ENCODE data around the gene PPP1R15B. TPM values are rescaled to one million over a fixed set of nuclear protein-coding genes. Genes with fewer than 3 reads are reported as not detected.

The PPP1R15B gene
- total RNA-seq, 4 donors from 2014 or later: 42.8 to 56.4 (median 51.4) TPM

DNA sequence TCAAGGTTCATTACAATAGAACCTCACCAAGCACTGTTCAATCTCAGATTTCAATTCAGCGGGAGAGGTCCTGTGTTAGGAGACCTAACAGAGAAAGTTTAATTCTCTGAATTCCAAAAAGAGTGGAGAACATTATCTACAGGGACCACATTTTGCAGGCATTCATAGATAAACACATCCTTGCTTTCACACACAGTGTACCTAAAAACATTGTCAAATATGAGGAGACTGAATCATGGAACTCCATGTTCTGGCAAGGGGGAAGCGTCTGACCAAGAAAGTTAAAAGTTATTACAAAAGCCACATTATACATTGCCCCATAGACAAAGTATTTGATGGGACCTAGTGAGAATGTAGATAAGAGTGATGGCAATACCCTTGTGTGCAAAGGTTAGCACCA, 21.1 kb upstream of the PPP1R15B start:
- Histone ChIP-seq H3K4me1 (peaks cover 19 to 28% (median 25%) of the 10 kb centered on the region in 4 donors), H3K27me3 (no peaks in the 10 kb centered on the region), H3K27ac (replicated peaks in 1 of 4) (no peak overlapping the region), H3K9me3 (no peaks in the 10 kb centered on the region), H3K4me3 (no peak overlapping the region), H3K36me3 (peaks cover 8 to 99% (median 68%) of the 10 kb centered on the region in 4 donors)
- WGBS: 93% methylated on average over 2 of the region's 2 CpGs
- intact Hi-C loops (cut with DNase I): loop anchor here (5.0 kb wide), 1 partner anchor 70 kb away; no protein-coding TSS in a partner anchor
- DNase-seq (ENCODE audit: extremely low spot score): no peak
- TF ChIP-seq, protein P1, sequence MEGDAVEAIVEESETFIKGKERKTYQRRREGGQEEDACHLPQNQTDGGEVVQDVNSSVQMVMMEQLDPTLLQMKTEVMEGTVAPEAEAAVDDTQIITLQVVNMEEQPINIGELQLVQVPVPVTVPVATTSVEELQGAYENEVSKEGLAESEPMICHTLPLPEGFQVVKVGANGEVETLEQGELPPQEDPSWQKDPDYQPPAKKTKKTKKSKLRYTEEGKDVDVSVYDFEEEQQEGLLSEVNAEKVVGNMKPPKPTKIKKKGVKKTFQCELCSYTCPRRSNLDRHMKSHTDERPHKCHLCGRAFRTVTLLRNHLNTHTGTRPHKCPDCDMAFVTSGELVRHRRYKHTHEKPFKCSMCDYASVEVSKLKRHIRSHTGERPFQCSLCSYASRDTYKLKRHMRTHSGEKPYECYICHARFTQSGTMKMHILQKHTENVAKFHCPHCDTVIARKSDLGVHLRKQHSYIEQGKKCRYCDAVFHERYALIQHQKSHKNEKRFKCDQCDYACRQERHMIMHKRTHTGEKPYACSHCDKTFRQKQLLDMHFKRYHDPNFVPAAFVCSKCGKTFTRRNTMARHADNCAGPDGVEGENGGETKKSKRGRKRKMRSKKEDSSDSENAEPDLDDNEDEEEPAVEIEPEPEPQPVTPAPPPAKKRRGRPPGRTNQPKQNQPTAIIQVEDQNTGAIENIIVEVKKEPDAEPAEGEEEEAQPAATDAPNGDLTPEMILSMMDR (IDR thresholded peaks at IDR 0.05): no peak
- no peak for TF ChIP-seq POLR2A (IDR thresholded peaks at IDR 0.05; ENCODE audit: low read depth)
- TF ChIP-seq EP300 (IDR thresholded peaks at IDR 0.05): no peak
- TF ChIP-seq POLR2AphosphoS5 (IDR thresholded peaks at IDR 0.05): no peak

DNA sequence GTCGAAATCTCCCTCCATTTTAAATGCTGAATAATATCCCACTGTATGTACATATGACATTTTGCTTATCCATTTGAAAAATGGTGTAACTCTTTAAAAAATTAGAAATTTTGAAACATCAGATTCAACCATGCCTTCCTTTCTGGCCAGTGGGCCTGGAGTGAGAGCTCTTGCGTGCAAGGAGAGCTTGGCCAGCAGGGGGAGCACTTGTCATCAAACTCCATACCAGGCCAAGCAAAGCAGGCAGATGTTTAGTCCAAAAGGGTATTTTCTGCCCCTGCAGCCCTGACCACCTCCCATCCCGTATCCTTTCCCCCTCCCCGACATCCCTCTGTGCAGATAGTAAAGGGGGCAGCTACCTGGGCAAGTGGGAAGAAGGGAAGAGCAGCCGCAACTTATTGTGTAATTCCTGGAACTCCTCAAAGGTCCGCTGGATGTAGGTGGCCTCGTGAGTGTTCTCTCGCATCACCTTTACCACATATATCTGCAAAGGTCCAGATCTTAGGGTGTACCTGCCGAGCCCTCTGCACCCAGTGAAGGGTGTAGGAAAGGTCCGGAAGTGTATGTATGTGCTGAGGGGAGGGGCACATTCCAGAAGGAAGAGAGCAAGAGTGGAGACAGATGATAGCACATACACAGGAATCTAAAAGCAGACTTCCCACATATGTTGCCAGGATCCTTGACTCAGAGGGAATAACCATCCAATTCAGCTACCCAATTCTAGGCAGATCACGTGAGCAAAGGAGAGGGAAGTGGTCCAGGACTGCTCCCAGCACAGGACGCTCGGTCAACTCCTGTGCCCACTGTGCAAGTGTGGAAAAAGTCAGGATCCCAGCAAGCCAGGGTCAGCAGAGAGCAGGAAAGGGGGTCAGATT, 19.9 kb upstream of the PPP1R15B start:
- peak; percentile 95 for DNase-seq (ENCODE audit: extremely low spot score)
- H3K9me3 ChIP-seq: no peaks in the 10 kb centered on the region
- peaks cover 19 to 28% (median 25%) of the 10 kb centered on the region in 4 donors for H3K4me1 ChIP-seq
- peaks cover 8 to 99% (median 70%) of the 10 kb centered on the region in 4 donors for H3K36me3 ChIP-seq
- WGBS: 34% methylated on average over 9 of the region's 13 CpGs
- intact Hi-C loops (cut with DNase I): loop anchor here (5.0 kb wide), 1 partner anchor 71 kb away; no protein-coding TSS in a partner anchor
- no peak for TF ChIP-seq POLR2AphosphoS5 (IDR thresholded peaks at IDR 0.05)
- TF ChIP-seq, protein P1 (IDR thresholded peaks at IDR 0.05): peak; percentile 84 to 94 (median 85)
- H3K4me3 ChIP-seq: no peak overlapping the region
- peak overlapping the region in 3 of 4 donors; percentile 32 to 39 (median 36) for H3K27ac ChIP-seq (replicated peaks in 1 of 4)
- no peaks in the 10 kb centered on the region for H3K27me3 ChIP-seq

DNA sequence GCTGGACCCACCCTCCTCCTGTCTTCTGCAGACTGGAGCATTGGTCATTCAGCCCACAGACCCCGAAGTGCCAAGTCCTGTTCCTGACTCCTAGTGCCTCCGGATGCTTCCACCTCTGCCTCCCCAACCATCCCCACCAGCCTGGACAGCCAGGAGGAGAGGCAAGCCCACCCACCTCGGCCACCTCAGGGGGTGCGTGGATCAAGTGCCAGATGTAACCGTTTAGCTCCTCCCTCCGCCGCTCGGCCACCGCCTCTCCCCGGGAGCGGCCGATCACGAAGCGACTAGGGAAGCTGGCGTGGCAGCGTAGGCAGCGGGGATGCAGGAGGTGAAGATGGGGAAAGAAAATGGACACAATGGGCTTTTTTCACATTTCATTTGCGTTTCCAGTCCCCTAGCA, 18.1 kb upstream of the PPP1R15B start:
- H3K4me1 ChIP-seq: peaks cover 5 to 16% (median 12%) of the 10 kb centered on the region in 4 donors
- no peak overlapping the region for H3K4me3 ChIP-seq
- DNase-seq (ENCODE audit: extremely low spot score): no peak
- no peaks in the 10 kb centered on the region for H3K27me3 ChIP-seq
- H3K36me3 ChIP-seq: peaks cover 15 to 99% (median 80%) of the 10 kb centered on the region in 4 donors
- H3K27ac ChIP-seq (replicated peaks in 1 of 4): no peak overlapping the region
- 89% methylated on average over 18 of the region's 18 CpGs for WGBS
- no peaks in the 10 kb centered on the region for H3K9me3 ChIP-seq
- TF ChIP-seq EP300 (IDR thresholded peaks at IDR 0.05) (no peak), POLR2A (IDR thresholded peaks at IDR 0.05; ENCODE audit: low read depth) (no peak), POLR2AphosphoS5 (IDR thresholded peaks at IDR 0.05) (no peak)
- TF ChIP-seq, protein P1 (IDR thresholded peaks at IDR 0.05): no peak
- intact Hi-C loops (cut with DNase I): loop anchor here (5.0 kb wide), 1 partner anchor 73 kb away; no protein-coding TSS in a partner anchor

DNA sequence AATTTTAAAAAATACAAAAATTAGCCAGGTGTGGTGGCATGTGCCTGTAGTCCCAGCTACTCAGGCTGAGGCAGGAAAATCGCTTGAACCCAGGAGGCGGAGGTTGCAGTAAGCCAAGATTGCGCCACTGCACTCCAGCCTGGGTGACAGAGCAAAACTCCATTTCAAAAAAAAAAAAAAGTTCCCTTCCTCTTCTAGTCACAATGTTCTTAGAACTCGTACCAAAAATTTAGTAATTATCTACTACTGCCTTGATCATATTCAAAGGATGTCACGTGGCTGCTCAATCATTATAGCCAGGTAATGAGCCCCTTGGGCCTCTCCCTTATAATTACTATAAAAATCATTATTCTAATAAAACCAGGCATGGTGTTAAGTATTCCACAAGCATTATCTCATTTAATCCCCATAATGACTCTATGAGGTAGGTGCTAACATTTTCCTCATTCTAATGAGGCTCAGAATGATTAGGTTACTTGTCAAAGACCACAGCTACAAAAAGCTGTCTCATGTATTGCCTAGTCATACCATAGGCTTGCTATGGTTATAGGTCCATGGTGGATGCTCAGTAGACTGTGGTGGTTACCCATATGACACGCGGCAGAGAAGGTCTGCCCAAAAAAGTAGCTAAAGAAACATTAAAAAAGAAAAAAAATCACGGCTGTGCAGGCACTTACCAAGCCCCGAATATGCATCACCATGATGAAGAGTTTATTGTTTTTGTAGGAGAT, 15.5 kb upstream of the PPP1R15B start:
- Histone ChIP-seq H3K36me3 (peaks cover 20 to 99% (median 72%) of the 10 kb centered on the region in 4 donors), H3K4me1 (peaks cover 5 to 21% (median 12%) of the 10 kb centered on the region in 4 donors), H3K27me3 (no peaks in the 10 kb centered on the region), H3K4me3 (no peak overlapping the region), H3K27ac (replicated peaks in 1 of 4) (no peak overlapping the region), H3K9me3 (no peaks in the 10 kb centered on the region)
- WGBS: 84% methylated on average over 9 of the region's 9 CpGs
- intact Hi-C loops (cut with DNase I): no loop called here
- no peak for DNase-seq (ENCODE audit: extremely low spot score)
- no peak for TF ChIP-seq EP300 (IDR thresholded peaks at IDR 0.05)
- TF ChIP-seq POLR2AphosphoS5 (IDR thresholded peaks at IDR 0.05): no peak
- TF ChIP-seq, protein P1 (IDR thresholded peaks at IDR 0.05): no peak
- TF ChIP-seq POLR2A (IDR thresholded peaks at IDR 0.05; ENCODE audit: low read depth): no peak

All from esophagus muscularis mucosa (tissue), 4 donors.